LNCAP (cell line): ENCODE measurements around the gene MYOCD.

ENCODE experiments used
- CTCF ChIP-seq: fragments of 450-650 bp; IDR thresholded peaks from 2 replicates; pipeline ENCODE4 v1.5.1; 2017; ENCODE audit warnings: mild to moderate bottlenecking

The MYOCD gene

GRCh38 chr17:12644623-12645022 lies 21.1 kb upstream of the MYOCD start:
- no peak for TF ChIP-seq CTCF

- no peak for TF ChIP-seq CTCF
Observed at GRCh38 chr17:12646761-12647422, 18.8 kb upstream of the MYOCD start.

GRCh38 chr17:12648498-12648897 lies 17.2 kb upstream of the MYOCD start:
- TF ChIP-seq CTCF = no peak

- no peak for TF ChIP-seq CTCF
Observed at GRCh38 chr17:12655936-12656335, 9.8 kb upstream of the MYOCD start.

- TF ChIP-seq CTCF = no peak
Observed at GRCh38 chr17:12656354-12656753, 9.3 kb upstream of the MYOCD start.

GRCh38 chr17:12659500-12659899 lies 6.2 kb upstream of the MYOCD start:
- TF ChIP-seq CTCF = no peak

- no peak for TF ChIP-seq CTCF
Observed at GRCh38 chr17:12664252-12664651, 1.4 kb upstream of the MYOCD start.

GRCh38 chr17:12664894-12665262 lies 812 bp upstream of the MYOCD start:
- TF ChIP-seq CTCF = no peak
